Kidney tubule cell (primary cell): ENCODE data around the gene SLC2A13.
"Not testable (repeated sequence)": the region's sequence is repeated elsewhere in the genome, so short reads cannot be mapped to it uniquely, and the experiment has no call there.

Source experiments
- DNase-seq: peaks from one replicate; pipeline ENCODE4 v3.0.0-alpha.2; 2018; ENCODE audit warnings: low spot score

SLC2A13 gene

DNA sequence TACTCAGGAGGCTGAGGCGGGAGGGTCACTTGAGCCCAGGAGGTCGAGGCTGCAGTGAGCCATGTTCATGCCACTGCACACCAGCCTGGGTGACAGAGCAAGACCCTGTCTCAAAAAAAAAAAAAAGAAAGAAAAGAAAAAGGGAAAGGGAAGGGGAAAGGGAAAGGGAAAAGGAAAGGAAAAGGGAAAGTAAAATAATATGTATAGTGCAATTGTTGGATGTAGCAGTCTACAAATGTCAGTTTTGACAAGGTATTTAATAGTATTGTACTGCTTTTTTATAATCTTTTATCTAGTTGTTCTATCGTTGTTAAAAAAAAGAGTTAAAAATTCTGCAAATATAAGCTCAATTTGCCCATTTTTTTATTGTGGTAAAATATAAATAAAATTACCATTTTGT, 67.3 kb downstream of the SLC2A13 start:
- no peak for DNase-seq

DNA sequence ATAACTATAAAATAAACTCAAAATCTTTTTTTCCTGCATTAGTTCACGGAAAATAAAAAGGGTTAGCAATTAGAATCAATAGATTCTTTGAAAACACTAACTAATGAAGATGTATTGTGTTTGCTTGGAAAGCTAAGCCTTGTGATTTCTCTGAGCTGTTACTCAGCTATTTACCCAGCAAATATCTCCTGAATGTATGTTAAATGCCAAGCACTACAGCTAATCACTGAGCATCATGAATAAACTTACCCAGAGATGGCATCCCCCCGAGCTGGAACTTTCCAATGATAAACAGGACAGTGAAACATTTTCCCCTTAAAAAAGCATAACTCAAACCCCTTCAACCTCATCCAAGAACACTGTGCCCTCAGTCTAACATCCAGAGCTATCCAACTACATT, 71.2 kb downstream of the SLC2A13 start:
- DNase-seq = no peak

DNA sequence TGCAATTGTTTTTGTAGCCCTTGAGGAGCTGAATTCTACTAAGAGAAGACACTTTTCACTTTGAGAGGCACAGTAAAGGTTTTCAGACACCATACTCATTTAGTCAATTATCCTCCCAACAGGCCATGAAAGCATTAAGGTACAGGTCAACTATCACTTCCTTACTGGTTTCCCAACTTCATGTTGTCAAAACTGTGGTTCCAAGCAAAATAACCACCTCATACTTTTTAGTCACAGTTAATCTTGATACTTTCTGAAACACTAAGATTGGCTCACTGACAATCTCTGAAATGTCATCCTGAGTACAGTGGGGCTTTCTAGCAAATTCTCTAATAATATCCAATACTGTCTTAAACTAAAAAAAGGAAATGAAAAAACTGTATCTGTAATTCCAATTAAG, 71.7 kb downstream of the SLC2A13 start:
- DNase-seq = no peak

DNA sequence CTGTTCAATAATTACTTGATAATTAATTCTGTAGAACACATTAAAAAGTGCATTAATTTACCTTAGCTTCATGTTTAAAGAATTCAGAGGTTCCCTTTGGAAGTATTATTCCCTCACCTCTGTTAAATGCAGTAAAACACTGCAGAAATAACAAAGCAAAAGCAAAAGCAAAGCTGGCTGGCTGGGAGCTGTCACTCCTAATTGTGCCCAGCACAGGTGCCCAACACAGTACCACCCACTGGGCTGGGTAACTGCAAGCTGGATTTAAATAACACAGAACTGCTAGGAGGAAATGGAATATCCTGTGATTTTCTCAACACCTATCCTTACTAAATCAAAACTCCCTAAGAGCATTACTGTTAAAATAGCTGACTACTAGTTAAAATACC, 72.6 kb downstream of the SLC2A13 start:
- peak; percentile 6 for DNase-seq

DNA sequence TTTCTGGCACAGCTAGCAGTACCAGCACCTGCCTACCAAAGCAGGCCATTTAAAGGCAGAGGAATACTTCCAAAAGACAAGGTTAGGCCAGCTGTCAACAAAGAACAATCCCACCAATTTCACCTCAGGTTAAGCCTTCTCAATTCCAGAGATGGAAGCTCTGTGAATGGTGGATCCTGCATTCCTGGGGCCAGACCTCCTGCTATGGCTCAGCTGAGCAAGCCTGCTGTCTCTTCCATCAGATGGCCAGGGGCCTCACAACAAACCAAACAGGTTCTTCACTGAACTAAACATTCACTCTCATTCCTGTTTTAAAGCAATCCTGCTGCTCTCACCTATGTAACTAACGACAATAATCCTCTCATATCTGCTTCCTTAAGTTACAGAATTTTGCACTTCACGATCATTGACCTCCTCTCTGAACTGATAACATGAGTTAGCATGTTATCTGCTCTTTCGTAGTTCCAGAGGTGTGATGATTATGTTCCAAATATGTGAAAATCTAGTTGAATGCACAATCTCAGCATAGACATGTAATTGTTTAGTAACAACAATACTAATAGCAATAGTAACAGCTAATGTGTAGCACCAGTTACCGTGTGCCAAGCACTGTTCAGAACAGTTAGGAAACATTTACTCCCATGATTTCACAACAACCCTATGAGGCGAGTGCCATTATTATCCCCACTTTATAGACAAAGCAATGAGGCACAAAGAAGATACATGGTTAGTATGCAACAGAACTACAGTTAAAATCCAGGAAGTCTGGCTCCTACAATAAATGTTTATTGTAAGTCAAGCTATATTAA, 73.2 kb downstream of the SLC2A13 start:
- no peak for DNase-seq

DNA sequence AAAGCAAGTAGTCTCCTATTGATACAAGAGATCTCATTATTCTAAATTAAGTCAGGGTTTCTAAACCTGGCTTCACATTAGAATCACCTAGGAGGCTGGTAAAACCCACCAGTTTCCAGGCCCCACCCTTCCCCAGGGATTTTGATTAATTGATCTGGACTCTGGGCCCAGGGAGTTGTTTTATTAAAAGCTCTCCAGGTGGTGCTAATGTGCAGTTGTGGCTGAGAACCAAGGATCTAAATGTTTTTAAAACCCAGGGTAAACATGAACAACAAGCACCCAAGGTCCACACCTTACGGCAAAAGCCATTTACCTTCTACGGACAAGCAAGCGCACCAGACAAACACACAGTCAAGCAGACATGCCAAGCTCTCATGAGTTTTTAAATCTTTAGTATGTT, 73.9 kb downstream of the SLC2A13 start:
- no peak for DNase-seq

DNA sequence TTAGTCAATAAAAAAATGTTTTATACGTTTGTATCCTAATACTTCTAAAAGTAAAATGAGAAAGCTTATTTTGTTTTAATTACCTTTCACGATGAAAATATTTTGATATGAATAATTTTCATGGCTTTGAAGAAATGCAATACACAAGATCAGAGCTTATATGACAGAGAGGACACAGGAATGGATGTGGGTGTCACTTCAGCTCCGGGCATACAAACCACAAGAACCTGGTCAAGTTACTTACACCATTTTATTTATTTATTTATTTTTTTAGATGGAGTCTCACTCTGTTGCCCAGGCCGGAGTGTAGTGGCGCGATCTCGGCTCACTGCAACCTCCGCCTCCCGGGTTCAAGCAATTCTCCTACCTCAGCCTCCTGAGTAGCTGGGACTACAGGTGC, 74.9 kb downstream of the SLC2A13 start:
- not testable (repeated sequence) for DNase-seq

DNA sequence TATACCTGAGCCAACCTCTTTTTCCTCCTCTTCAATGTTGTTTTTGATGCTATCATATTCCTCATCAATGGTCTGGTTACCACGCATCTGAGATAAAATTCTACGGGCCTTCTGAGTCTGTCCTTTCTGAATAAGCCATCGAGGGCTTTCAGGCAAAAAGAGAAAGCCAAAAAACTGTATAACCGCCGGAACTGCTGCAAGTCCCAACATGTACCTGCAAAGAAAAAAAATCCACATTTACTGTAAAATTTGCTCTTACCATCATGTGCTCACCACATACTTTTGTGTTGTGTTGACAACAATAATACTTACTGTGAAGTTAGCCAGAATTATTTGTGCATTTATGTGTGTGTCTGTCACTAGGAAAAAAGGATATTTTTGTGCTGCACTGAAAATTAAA, 77.6 kb downstream of the SLC2A13 start:
- DNase-seq = no peak

DNA sequence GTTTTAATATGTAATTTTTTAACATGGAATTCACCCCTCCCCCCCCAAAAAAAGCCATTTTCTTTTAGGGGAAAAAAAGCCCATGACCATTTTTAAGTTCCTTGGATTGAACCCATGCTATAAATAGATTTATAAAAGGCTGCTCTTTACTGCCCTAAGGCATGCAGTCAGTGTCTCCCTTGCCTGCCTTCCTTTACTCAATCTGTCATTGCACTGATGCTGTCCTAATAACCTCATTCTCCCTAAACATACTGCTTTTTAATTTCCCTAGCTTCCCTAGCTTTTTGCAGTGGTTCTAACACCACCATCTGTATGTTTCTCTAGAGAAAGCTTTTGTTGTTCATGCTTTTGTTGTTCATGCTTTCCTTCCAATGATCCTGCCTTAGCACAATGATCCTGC, 83.0 kb downstream of the SLC2A13 start:
- DNase-seq = no peak

DNA sequence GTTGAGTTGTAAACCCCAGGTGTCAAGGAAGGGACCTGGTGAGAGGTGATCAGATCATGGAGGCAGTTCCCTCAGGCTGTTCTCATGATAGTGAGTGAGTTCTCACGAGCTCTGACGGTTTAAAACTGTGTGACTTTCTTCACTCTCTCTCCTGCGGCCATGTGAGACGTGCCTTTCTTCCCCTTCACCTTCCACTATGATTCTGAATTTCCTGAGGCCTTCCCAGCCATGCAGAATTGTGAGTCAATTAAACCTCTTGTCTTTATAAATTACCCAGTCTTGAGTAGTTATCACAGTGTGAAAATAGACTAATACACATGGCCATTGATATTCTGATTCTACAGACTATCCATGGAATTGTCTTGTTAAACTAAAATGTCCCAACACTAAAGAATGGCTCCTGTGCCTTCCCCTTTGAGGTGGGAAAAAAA, 85.6 kb downstream of the SLC2A13 start:
- DNase-seq = no peak

DNA sequence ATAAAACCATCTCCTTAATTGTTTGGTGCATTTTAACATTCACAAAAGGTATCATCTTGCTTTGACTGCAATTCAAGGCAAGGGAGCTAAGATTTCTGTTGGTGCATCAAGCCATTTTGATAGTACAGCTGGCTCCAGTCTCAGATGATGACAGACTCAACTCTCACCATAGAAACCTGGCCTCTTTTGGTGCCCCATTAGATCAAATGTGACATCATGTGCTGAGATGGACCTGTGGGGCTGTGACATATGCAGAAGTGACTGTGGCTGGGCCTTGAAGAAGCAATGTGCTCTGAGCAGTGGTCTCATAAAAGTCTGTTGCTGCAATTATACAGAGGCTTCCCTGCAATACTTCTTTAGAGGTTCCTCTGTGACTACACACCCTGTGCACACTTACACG, 88.4 kb downstream of the SLC2A13 start:
- no peak for DNase-seq

DNA sequence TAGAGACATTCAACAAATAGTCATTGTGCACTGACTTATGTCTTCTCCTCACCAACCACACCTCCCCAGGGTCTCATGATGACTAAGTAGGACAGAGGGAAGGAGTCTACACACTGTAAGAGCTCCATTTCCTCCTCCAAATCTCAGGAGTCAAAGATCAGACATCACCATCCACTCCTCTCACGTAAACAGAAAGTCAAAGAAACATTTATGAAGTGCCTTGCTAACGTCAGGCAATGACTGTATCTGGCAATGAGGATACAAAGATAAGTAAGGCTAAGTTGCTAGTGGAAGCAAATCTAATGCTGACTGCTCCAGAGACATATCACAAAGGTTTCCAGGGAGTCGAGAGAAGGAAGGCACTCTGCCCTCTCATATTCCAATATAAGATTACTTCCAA, 88.9 kb downstream of the SLC2A13 start:
- peak; percentile 51 for DNase-seq

DNA sequence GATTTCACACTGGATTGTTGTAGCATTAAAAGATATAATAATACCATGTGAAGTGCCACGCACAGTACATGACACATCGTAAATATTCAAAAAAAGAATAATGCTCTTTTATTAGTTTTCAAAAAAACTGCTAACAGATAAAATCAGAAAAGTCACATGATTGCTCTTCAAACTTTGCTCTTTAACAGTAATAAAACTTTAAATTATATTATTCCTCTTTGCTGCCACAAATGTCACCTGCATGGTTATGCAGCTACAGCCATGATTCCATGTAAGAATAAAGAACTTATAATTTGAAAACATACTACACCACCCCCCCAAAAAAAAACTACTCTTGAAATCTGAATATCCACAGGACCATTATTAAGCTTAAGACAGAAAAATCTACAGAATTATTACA, 90.0 kb downstream of the SLC2A13 start:
- DNase-seq = no peak

DNA sequence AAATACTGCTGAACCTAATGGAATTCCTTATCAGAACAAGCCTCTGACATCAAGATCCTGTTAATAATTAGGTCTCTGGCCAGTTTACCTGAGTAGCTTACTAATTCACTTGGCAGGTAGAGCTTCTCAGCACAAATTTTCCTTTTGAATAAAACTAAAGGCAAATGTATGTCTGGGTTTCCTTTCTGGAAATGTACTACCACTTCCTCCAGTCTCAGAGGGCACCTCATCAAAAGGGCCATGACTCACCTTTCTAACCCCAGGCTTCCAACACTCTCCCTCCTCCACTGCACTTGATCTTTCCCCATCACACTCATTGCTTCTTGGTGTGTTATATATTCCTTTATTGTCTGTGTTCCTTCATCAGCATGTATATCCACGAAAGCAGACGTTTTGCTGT, 90.5 kb downstream of the SLC2A13 start:
- DNase-seq = peak; percentile 90

DNA sequence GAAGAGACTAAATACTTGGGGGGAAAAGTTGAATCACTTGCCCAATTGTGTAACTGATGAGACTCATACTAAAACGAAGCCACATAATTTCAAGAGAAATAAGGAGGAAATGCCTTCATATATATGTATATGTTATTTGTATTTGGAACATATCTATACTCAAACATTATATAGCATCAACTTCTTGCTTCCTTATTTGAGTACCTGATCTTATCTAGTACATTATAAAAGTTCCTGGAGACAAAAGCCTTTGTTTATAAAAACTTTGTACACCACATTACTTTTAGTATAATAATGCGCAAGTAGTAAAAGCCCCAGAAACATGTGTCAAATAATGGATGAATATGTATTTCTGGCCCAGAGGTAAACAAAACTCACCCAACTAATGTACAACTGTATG, 92.0 kb downstream of the SLC2A13 start:
- DNase-seq = no peak

DNA sequence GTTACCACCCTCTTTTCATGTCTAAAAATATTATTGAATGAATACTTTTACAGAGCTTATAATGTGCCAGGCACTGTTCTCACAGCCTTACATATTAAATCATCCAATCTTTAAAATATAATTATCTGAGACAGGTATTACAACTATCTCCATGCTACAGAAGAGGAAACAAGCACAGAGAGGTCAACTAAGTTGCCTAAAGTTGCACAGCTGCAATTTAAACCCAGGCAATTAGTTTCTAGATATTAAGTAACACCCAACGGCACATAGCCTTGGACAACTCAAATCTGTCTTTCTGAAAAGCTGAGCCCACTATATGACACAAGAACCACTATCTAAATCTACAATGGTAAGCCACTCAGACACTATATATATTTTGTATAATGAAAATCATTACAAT, 92.6 kb downstream of the SLC2A13 start:
- no peak for DNase-seq

DNA sequence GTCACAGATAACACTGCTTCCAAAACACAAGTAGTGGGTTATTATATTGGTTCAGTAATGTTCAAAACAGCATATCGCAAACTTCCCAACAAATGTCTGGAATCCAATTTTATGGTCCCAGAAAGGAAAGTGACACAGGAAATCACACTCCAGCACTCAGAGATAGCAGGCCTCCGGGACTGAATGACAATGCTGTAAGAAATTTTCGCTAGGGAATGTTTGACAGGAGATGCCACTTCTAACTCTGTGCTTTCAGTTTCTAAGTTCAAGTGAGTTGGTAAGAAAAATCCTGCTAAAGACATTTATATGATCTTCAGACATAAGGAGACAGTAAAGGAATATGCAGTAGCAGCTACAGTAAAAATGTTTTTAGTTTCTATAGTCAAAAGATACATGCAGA, 93.2 kb downstream of the SLC2A13 start:
- DNase-seq = peak; percentile 28

DNA sequence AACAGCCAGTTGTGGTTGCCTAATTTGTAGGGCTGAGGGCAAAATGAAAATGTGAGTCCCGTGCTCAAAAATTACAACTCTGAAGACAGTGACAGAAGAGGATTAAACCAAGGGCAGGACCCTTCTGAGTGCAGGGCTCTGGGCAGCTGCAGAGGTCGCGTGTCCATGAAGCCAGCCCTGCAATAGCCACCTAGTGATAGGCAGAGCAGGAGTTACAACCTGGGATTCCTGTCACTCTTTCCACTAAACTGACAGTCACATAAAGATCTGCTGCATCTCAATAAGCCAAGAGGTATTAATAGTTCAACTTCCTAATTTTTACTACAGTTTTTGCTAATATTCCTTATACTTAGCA, 94.1 kb downstream of the SLC2A13 start:
- no peak for DNase-seq

DNA sequence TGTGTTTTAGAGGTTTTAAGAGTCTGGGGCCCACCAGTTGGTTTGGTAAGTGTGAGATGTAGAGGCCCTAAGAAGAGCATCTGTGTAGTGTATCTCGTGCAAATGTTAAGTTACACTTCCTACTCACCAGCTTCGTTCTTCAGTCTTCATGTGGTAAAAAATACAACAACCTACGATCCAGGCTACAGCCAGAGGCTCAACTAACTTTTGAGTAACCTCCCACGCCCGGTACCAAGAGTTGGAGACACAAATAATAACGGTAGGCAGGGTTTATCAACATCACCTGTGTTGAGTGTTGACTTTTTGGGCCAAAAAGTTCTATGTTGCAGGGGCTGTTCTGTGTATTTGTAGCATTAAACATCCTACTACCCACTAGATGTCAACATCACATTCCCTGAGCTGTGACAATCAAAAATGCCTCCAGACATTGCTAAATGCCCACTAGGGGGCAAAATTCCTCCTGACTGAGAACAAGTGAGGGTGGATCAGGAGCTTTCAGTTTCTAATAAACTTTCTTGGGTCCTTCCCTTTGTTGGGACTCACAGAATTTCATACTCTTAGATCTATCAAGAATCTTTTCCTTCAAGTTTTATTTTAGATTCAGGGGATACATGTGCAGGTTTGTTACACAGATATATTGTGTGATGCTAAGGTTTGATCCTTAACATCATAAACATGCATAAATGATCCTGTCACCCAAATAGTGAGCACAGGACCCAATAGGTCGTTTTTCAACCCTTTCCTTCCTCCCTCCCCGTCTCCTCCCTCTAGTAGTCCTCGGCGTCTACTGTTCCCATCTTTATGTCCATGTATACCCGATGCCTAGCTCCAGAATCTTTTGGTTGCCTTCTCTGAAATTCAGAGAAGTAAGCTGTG, 94.7 kb downstream of the SLC2A13 start:
- DNase-seq = peak; percentile 67

DNA sequence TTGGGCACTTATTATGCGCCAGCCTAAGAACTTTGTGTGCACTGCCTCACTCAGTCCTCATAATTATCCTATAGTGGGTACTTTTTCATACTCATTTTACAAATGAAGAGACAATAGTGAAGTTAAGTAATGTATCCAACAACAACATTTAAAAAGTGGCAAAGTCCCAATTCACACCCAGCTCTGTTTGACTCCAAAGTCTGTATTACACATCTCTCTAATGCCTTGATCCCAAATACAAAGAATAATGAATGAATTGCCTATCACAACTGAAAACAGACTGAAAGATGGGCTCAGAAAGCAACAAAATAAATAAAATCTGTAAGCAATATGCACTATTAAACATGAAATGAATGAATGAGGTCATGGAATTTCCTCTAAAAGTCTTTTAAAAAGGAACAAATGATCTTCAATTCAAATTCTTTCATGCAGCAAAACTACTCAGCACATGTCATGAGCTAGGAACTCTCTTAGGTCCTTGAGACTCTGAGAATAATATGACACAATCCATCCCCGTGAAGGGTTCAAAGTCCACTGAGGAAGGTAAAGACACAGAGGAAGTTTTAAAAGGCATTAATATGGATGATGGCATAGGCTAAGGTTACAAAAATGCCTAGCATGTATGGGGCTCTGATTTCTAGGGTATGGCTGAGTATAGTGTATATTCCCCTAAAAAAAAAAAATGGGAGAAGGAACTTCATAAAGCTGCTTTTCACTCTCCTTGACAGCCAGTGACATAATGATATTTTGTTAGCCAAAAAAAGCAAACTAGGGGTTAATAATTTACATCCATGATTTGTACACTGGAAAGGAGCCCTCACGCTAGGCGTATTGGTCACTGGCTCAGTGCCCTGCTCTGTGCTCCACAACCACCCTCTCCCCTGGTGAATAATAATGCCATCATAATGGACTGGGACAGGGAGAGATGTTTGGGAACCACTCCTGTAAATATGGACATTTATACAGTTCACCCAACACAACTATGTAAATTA, 103.4 kb downstream of the SLC2A13 start:
- peak; percentile 93 for DNase-seq

DNA sequence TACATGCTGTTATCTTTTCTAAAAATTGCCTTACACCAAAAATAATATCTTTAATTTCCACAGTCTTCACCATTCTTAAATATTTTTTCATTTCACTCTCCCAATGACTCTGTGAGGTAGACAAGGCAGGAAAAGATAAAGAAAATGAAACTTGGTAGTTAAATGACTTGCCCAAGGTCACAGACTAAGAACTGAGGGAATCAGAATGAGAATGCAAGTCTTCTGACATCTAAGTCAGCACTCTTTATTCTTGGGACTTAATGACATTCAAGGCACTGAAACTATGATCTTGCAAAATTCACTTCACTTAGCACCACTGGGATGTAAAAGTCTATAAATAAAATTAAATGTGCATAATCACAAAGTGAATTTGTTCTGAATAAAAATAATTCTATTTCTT, 104.5 kb downstream of the SLC2A13 start:
- DNase-seq = no peak

DNA sequence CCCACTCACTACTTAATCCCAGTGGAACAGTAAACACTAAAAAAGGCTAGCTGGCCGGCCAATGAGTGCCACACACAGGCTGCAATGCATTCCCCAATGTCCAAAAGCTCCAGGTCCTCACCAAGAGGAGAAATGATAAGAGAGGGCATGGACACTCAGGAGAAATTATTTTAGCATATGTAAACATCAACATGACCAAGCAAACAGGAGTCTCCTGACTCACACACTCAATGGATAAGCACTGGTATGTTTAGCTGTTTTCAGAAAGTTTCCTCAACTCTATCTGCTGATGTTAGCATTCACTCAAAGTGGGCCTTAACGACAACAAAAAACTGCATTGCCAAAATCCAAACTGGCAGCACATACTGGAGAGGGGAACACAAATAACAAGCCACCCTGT, 105.0 kb downstream of the SLC2A13 start:
- no peak for DNase-seq
